HG03025 (cell line): Measurements from ENCODE around the gene TGM4.

Experiments used
- ATAC-seq: cut with Tn5 transposase; IDR thresholded peaks from one replicate; pipeline ENCODE4 v1.9.1; 2021; ENCODE audit warnings: mild to moderate bottlenecking, moderate library complexity; ENCODE audit not compliant: unreplicated experiment, low FRiP score

Gene TGM4

GRCh38 chr3:44877333-44877732 is 2.9 kb downstream of the TGM4 start:
- no peak for ATAC-seq

GRCh38 chr3:44880284-44880683 is 5.9 kb downstream of the TGM4 start:
- ATAC-seq: no peak

DNA sequence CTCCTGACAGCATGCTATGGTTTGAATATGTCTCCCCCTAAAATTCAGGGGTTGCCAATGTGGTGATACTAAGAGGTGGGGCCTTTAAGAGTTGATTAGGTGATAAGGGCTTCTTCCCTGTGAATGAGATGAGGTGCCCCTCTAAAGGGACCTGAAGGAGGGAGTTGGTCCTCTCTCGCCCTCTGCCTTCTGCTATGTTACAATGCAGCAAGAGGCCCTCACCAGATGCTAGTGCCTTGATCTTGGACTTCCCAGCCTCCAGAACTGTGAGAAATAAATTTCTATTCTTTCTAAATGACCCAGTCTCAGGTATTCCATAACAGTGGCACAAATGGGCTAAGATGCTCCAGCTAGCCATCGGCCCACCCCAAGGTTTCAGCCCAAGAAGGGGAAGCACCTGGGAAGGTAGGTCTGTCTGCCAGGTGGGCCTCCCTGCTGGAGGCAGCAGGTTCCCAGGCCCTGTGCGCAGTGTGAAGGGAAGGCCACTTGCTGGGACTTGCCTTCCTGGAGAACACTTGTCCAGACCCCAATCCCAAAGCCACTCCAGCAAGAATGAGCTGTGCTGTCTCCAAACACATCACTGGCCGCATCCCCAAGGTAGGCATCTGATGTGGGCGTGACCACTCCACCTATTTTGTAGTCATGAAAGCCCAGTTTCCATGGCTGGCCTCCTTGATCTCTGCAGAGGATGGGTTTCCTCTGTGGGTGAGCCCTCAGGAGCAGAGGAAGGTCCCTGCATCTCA is 9.0 kb downstream of the TGM4 start:
- no peak for ATAC-seq

GRCh38 chr3:44883999-44884431 is 9.6 kb downstream of the TGM4 start:
- ATAC-seq: no peak

DNA sequence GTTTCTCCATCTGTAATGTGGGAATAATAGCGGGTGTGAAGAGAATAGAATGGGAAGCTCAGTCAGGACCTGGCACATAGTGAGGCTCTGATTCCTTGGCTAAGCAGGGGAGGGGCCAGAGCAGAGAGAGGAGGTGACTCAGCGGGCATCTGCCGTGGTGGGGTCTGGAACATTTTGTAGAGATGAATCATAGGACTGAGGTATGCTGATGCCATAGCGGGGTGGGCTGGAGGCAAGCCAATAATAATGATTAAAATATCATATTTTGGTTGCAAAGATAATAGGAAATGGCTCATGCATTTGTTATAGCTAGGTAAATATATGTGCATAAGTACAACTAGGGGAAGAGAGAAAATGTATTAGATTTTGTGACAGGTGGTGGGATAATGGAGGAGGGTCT is 11.2 kb downstream of the TGM4 start:
- ATAC-seq: no peak

GRCh38 chr3:44886561-44886960 is 12.2 kb downstream of the TGM4 start:
- no peak for ATAC-seq

DNA sequence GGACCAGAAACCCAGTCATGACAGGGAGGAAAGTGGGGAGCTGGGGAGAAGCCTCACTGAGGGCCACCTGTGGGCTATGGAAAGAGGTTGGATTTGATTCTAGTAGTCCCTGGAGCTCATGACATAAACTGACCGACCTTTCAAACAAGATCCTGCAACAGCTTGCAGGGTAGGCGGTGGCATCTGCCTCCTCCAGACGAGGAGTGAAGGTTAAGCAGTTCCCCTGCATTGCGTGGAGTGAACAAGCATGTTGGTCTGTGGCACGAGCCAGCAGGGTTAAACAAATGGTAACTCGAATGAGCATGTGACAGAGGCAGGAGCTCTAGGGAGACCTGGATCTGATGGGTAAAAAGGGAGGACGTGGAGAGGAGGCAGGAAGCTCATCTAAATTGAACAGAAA is 12.7 kb downstream of the TGM4 start:
- ATAC-seq: no peak

DNA sequence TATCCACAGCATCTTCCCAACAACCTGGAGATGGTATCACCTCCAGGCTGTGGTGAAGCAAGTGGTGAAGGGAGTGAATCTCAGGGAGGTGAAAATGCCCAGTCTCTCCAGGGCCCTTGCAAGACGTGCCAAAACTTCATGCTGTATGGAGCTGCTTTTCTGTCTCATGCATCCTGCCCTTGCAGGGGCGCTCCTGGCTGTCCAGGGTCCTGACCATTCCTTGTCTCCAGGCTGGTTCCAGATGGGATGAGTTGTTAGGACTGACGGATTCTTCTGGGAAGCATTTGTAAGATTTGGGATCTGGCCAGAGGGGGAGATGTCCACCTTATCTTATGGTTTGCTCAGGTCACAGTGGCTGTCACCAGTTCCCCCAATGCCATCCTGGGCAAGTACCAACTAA is 15.8 kb downstream of the TGM4 start:
- no peak for ATAC-seq

DNA sequence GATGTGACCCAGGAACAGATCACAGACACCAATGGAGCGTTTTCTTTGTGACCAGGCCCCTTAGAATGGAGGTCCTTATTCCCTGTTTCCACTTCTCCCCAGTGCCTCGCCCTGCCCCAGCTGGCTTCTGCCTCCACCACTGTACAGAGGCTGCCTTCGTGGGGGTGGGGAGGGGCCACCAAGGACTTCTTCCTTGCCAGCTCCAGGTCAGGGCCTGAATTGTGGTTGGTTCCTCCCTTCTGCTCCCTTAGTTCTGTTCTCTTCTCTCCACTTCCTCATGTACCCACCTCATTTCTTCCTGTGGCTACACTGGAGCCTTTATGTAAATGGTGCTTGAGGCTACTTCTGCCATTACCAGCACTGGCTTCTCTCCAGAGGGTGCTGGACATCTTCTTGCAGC is 16.4 kb downstream of the TGM4 start:
- ATAC-seq: no peak

- ATAC-seq: no peak
These were observed 18.3 kb downstream of the TGM4 start for GRCh38 chr3:44892689-44893088.

- no peak for ATAC-seq
These were observed 18.7 kb downstream of the TGM4 start for GRCh38 chr3:44893097-44893496.

DNA sequence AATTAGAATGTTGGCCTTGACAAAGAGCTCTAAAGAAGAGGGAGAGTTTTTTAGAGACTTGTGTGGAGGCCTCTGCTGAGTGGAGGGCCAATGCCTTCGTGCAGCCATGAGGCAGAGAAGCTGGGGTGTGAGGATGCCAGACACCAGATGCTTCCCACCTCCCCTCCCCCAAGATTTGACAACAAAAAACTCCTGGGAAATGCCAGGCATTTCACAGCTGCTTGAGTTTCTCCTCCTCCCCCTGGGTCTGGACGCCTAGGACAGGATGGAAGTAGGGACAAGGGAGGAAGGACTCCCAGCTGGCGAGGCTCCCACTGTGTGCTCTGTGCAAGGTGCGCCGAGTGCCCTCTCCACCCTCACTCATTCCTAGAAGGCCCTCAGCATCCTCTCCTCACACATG is 20.1 kb downstream of the TGM4 start:
- ATAC-seq: no peak

GRCh38 chr3:44896440-44896839 is 22.0 kb downstream of the TGM4 start:
- ATAC-seq: no peak

GRCh38 chr3:44899683-44900367 is 25.4 kb downstream of the TGM4 start:
- no peak for ATAC-seq

- ATAC-seq: no peak
These were observed 28.2 kb downstream of the TGM4 start for GRCh38 chr3:44902628-44903027.

GRCh38 chr3:44903314-44903713 is 28.9 kb downstream of the TGM4 start:
- no peak for ATAC-seq

- no peak for ATAC-seq
These were observed 29.3 kb downstream of the TGM4 start for GRCh38 chr3:44903751-44904150.

- no peak for ATAC-seq
These were observed 31.2 kb downstream of the TGM4 start for GRCh38 chr3:44905446-44906157.

- ATAC-seq: no peak
These were observed 32.6 kb downstream of the TGM4 start for GRCh38 chr3:44906997-44907396.

DNA sequence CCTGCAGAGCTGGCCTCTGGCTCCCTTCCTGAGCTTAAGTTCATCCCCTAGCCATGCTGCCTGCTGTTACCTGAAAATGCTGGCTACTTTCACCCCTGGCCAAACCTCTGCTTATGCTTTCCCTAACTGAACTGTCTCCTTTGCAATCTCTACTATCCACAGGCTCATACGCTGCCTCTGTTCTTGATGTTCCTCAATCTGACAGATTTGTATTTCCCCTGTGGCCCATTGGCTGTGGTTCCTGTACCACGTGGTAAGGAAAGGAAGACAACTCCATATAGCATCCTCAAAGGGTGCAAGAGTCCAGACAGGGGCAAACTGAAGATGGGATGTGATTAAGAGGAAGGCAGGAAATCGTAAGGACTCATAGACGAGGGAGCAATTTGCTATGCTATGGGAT is 33.2 kb downstream of the TGM4 start:
- ATAC-seq: no peak

DNA sequence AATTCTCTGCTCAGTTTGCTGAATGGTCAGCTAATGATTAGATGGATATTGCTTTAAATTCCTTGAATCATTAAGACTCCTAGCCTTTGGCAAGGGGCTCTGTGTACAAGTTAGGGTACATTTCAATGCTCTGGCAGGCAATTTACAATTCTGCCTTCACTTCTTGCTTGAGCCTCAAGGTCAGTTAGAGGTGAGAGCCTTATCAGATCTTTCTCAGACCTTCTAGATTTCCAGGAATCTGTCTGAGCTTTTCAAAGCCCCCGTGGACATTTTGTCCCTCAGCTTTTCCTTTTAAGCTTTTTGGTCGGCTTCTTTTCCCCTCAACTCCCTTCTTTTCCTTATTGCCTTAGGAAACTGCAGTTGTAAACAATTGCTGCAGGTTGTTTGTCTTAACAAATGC is 34.7 kb downstream of the TGM4 start:
- ATAC-seq: no peak

DNA sequence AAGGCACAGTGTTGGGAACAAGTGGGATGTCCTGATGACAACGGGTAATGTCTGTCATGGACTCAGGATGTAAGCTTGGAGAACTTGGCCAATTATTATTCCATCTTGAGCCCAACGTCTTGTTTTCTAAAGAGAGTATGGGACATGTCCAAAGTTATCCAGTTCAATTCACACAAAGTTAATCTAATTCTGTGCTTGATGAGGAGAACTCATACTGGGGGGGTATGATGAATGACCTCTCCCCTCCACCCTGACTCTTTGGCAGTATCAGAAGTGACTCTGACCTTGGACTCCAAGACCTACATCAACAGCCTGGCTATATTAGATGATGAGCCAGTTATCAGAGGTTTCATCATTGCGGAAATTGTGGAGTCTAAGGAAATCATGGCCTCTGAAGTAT is 36.3 kb downstream of the TGM4 start:
- no peak for ATAC-seq
